WERI-Rb-1 (cell line): ENCODE measurements around the gene PRKAR1B.

Experiments
- DNase-seq: peaks from one replicate; pipeline ENCODE4 v3.0.0-alpha.2; 2020
- H3K27ac ChIP-seq: fragments of 250-450 bp; sonication (Bioruptor Pico); 2 replicates; pipeline ENCODE4 v1.5.1; 2020; ENCODE audit warnings: mild to moderate bottlenecking, moderate library complexity
- H3K27me3 ChIP-seq: fragments of 250-450 bp; sonication (Bioruptor Pico); 2 replicates; pipeline ENCODE4 v1.5.1; 2021; ENCODE audit warnings: mild to moderate bottlenecking, low read depth, moderate library complexity; ENCODE audit not compliant: insufficient read depth, severe bottlenecking
- H3K36me3 ChIP-seq: fragments of 250-450 bp; sonication (Bioruptor Pico); 2 replicates; pipeline ENCODE4 v1.5.1; 2020; ENCODE audit warnings: mild to moderate bottlenecking, moderate library complexity
- H3K4me3 ChIP-seq: 2 replicates; pipeline ENCODE4 v1.5.1; 2011; ENCODE audit warnings: low read depth, mild to moderate bottlenecking, control low read depth, low read length
- H3K9me3 ChIP-seq: fragments of 250-450 bp; sonication (Bioruptor Pico); 2 replicates; pipeline ENCODE4 v1.5.1; 2021; ENCODE audit warnings: mild to moderate bottlenecking, moderate library complexity; ENCODE audit not compliant: severe bottlenecking
- TF ChIP-seq, protein P1 (sequence below): IDR thresholded peaks from 2 replicates; pipeline ENCODE4 v1.5.1; 2011; ENCODE audit warnings: low read depth, mild to moderate bottlenecking, control low read depth, inconsistent platforms, low read length

PRKAR1B gene

DNA sequence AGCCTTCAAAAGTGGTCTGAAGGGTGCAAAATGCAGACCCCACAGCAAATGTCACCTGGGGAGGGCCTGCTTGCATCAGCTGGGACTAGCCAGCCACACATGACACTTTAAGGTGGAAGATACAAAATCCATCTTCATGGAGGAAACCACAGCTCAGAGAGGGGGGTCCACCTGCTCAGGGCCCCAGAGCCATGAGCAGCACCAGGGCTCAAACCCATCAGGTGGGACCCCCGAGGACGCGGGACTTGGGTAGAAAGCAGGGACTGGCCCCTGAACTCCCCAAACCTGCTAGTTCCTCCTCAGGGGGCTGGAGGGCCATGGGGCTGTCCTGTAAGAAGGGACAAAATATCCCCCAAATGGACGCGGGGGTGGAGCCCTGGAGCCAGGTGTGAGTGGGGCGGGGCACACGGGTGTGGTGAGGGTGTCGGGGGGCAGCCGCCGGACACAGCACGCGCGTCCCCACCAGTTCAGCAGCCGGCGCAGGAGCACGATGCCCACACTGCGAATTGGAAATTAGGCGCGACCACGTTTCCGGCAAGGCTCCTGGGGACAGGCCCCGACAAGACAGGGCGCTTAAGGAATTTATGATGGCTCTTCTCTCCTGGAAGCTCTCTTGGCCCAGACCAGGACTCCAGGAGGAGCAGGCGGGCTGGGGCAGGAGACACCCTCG, 215.5 kb downstream of the PRKAR1B start:
- no peaks in the 10 kb centered on the region for H3K36me3 ChIP-seq
- DNase-seq = no peak
- no peak overlapping the region for H3K4me3 ChIP-seq
- H3K27ac ChIP-seq = no peak overlapping the region
- peaks cover 11% of the 10 kb centered on the region for H3K27me3 ChIP-seq
- TF ChIP-seq, protein P1, sequence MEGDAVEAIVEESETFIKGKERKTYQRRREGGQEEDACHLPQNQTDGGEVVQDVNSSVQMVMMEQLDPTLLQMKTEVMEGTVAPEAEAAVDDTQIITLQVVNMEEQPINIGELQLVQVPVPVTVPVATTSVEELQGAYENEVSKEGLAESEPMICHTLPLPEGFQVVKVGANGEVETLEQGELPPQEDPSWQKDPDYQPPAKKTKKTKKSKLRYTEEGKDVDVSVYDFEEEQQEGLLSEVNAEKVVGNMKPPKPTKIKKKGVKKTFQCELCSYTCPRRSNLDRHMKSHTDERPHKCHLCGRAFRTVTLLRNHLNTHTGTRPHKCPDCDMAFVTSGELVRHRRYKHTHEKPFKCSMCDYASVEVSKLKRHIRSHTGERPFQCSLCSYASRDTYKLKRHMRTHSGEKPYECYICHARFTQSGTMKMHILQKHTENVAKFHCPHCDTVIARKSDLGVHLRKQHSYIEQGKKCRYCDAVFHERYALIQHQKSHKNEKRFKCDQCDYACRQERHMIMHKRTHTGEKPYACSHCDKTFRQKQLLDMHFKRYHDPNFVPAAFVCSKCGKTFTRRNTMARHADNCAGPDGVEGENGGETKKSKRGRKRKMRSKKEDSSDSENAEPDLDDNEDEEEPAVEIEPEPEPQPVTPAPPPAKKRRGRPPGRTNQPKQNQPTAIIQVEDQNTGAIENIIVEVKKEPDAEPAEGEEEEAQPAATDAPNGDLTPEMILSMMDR = no peak
- H3K9me3 ChIP-seq = no peaks in the 10 kb centered on the region

DNA sequence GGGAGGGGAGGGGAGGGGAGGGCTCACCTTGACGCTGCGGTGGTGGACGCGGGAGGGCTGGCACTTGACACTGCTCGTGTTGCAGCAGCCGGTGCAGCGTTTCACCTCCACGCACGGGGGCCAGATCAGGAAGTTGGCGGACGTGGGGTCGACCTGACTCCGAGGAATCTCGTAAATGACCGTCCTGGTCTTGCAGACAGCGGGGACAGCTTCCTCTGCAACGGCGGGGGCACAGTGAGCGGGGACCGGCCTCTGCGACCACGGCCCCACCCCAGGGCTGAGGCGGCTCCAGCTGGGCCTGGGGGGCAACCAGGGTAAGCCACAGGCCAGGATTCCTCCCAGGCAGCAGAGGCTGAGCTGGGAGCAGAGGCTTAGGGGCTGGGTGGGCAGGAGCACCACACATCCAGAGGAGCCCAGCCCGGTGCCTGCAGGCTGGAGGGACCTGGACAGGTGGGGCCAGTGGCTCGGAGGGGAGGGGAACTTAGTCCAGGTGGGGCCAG, 216.2 kb downstream of the PRKAR1B start:
- Histone ChIP-seq H3K36me3 (no peaks in the 10 kb centered on the region), H3K27me3 (peaks cover 6% of the 10 kb centered on the region), H3K4me3 (no peak overlapping the region), H3K27ac (no peak overlapping the region), H3K9me3 (no peaks in the 10 kb centered on the region)
- TF ChIP-seq, protein P1 = no peak
- no peak for DNase-seq

GRCh38 chr7:510131-510481, 217.0 kb downstream of the PRKAR1B start:
- TF ChIP-seq, protein P1 = no peak
- Histone ChIP-seq H3K27ac (no peak overlapping the region), H3K36me3 (no peaks in the 10 kb centered on the region), H3K9me3 (no peaks in the 10 kb centered on the region), H3K4me3 (no peak overlapping the region), H3K27me3 (peaks cover under 1% of the 10 kb centered on the region)
- DNase-seq = no peak

- Histone ChIP-seq H3K27ac (no peak overlapping the region), H3K36me3 (no peaks in the 10 kb centered on the region), H3K4me3 (no peak overlapping the region), H3K9me3 (no peaks in the 10 kb centered on the region), H3K27me3 (no peaks in the 10 kb centered on the region)
- TF ChIP-seq, protein P1 = no peak
- no peak for DNase-seq
Observed at GRCh38 chr7:509426-510130, 217.5 kb downstream of the PRKAR1B start.

DNA sequence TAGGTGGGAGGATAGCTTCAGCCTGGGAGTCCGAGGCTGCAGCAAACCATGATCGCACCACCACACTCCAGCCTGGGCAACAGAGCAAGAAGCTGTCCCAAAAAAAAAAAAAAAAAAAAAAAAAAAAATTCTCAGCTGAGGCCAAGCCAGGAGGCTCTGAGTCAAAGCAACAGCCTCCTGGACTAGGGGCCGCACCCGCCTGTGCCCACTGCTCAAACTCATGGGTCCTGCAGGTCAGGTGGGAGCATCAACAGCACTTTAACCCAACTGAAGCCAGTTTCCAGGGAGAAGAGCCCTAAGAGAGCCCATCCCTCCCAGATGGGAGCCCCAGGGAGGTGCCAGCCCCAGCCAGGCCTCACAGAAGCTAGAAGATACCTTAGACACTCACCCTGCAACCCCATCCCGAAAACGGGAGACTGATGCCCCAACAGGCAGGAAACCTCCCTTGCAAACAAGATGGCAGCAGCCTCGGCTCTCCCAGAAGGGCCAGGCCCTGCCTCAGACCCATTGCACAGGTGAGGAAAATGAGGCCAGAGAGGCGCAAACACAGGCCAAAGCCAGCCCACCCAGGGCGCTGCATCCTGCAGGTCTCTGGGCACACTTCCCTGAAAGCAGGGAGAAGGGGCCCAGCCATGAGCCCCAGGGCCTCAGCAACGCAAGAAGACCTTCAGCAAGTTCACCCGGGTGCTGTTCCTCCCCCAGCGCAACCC, 218.5 kb downstream of the PRKAR1B start:
- no peaks in the 10 kb centered on the region for H3K36me3 ChIP-seq
- no peak overlapping the region for H3K27ac ChIP-seq
- TF ChIP-seq, protein P1 = no peak
- no peak overlapping the region for H3K4me3 ChIP-seq
- H3K9me3 ChIP-seq = no peaks in the 10 kb centered on the region
- no peak for DNase-seq
- no peaks in the 10 kb centered on the region for H3K27me3 ChIP-seq
